Measurements from ENCODE around the gene NUP107. TPM values are rescaled to one million over a fixed set of nuclear protein-coding genes. Genes with fewer than 3 reads are reported as not detected.
A peak's percentile ranks its signal among the peaks of the same experiment; 100 is the strongest.

The NUP107 gene
- total and polyA plus RNA-seq, 2 donors (not counting 1 experiment from before 2014, with no cell fraction given), result 23.2 to 77.3 TPM

DNA sequence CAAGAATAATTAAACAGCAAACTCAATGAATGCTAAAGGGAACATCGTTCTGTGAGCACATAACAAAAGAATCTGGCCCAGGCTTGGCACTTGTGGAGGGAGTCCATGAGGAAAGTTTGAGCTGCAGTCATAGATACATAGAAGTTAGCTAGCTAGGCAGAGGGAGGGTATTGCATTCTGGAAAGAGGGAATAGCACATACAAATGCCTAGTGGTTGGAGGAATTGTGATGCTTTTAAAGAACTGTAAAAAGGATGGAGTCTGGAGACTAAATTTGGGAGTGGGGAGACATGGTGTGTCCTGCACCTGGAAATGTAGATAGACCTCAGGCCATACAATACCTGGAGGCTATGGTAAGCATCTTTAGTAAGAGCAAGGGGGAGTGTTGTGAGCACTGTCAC is 83.2 kb downstream of the NUP107 start:
- no peaks in the 10 kb centered on the region for H3K9me3 ChIP-seq (ENCODE audit: control extremely low read depth in 1 of 3, control insufficient read depth in 2 of 3, insufficient read depth in 1 of 3, low read length in 2 of 3)
- H3K79me2 ChIP-seq (ENCODE audit: control insufficient read depth, insufficient read depth, low read length), result no peaks in the 10 kb centered on the region
- Mint-ChIP-seq H3K27ac (peak overlapping the region; percentile 33), H3K4me3 (no peak overlapping the region), H3K9me3 (ENCODE audit: insufficient read depth) (no peaks in the 10 kb centered on the region), H3K27me3 (no peaks in the 10 kb centered on the region), H3K4me1 (peaks cover 21% of the 10 kb centered on the region)
- H3K27me3 ChIP-seq (replicated peaks in 1 of 4; ENCODE audit: control extremely low read depth in 1 of 4, control insufficient read depth in 3 of 4, insufficient read depth in 4 of 4, low read length in 3 of 4), result no peaks in the 10 kb centered on the region
- H3K4me3 ChIP-seq (ENCODE audit: control extremely low read depth in 1 of 5, extremely low read depth in 1 of 5, insufficient read depth in 1 of 5, low read depth in 2 of 5, low read length in 4 of 5), result no peak overlapping the region
- no peak overlapping the region for H3K4me2 ChIP-seq (replicated peaks; ENCODE audit: low read depth, low read length, poor library complexity, severe bottlenecking)
- H4K20me1 ChIP-seq (ENCODE audit: control insufficient read depth, insufficient read depth, low read length, poor library complexity, severe bottlenecking), result no peaks in the 10 kb centered on the region
- ATAC-seq (ENCODE audit: low read depth) (no peak), DNase-seq (no peak)
- ChIA-PET CTCF (no interaction called here), POLR2A (no interaction called here)
- H3K27ac ChIP-seq (ENCODE audit: low read length in 2 of 2), result no peak overlapping the region
- peaks cover 0 to 3% of the 10 kb centered on the region in 2 experiments for H3K36me3 ChIP-seq (replicated peaks in 1 of 2; ENCODE audit: control extremely low read depth in 1 of 2, control insufficient read depth in 1 of 2, extremely low read depth in 1 of 2, insufficient read depth in 2 of 2, low read length in 1 of 2)
- no peak overlapping the region for H3K9ac ChIP-seq (ENCODE audit: low read length)
- intact Hi-C loops (cut with micrococcal nuclease), result no loop called here
- 100% methylated on average over 1 of the region's 1 CpG for WGBS (ENCODE audit: insufficient coverage)
- TF ChIP-seq EZH2 (IDR thresholded peaks at IDR 0.05; ENCODE audit: borderline replicate concordance, insufficient read depth, low read depth, low read length, poor library complexity, severe bottlenecking) (no peak), CTCF (IDR thresholded peaks at IDR 0.05) (no peak)
- no peak overlapping the region for H2AFZ ChIP-seq (ENCODE audit: insufficient read depth, low read depth, low read length, poor library complexity, severe bottlenecking)
- peaks cover 19 to 20% of the 10 kb centered on the region in 2 donors for H3K4me1 ChIP-seq (ENCODE audit: control insufficient read depth in 2 of 2, insufficient read depth in 2 of 2, low read length in 2 of 2)

DNA sequence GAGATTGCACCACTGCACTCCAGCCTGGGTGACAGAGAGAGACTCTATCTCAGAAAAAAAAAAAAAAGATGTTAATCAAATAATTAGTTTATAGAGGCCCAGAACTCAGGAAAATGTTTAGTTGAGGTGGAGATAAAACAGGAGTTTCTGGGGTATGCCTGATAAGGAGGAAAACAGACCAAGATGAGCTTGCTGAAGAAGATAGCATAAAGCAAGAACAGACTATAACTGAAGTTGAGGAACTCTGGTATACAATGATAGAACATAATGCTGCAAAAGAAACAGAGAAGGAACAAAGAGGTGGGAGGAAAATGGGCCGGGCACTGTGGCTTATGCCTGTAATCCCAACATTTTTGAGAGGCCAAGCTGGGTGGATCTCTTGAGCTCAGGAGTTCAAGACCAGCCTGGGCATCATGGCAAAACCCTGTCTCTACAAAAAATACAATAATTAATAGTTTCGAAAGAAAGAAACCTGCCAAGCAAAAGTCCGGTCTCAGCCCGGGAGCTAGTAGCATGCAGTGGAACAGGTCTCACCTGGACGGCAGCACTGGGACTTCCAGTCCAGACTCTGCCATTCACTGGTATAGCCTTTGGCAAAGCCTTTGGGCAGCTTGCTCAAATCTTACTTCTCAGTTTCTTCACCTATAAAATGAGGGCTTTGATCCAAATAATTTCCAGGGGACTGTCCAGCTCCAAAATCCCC is 84.6 kb downstream of the NUP107 start:
- Histone ChIP-seq H3K9me3 (ENCODE audit: control extremely low read depth in 1 of 3, control insufficient read depth in 2 of 3, insufficient read depth in 1 of 3, low read length in 2 of 3) (no peaks in the 10 kb centered on the region), H3K4me1 (ENCODE audit: control insufficient read depth in 2 of 2, insufficient read depth in 2 of 2, low read length in 2 of 2) (peaks cover 19 to 20% of the 10 kb centered on the region in 2 donors), H3K27ac (ENCODE audit: low read length in 2 of 2) (peak overlapping the region in 1 of 2 donors; percentile 59), H3K4me2 (replicated peaks; ENCODE audit: low read depth, low read length, poor library complexity, severe bottlenecking) (no peak overlapping the region), H3K9ac (ENCODE audit: low read length) (no peak overlapping the region), H4K20me1 (ENCODE audit: control insufficient read depth, insufficient read depth, low read length, poor library complexity, severe bottlenecking) (no peaks in the 10 kb centered on the region), H3K27me3 (replicated peaks in 1 of 4; ENCODE audit: control extremely low read depth in 1 of 4, control insufficient read depth in 3 of 4, insufficient read depth in 4 of 4, low read length in 3 of 4) (no peaks in the 10 kb centered on the region), H3K79me2 (ENCODE audit: control insufficient read depth, insufficient read depth, low read length) (no peaks in the 10 kb centered on the region), H3K4me3 (ENCODE audit: control extremely low read depth in 1 of 5, extremely low read depth in 1 of 5, insufficient read depth in 1 of 5, low read depth in 2 of 5, low read length in 4 of 5) (no peak overlapping the region), H2AFZ (ENCODE audit: insufficient read depth, low read depth, low read length, poor library complexity, severe bottlenecking) (no peak overlapping the region), H3K36me3 (replicated peaks in 1 of 2; ENCODE audit: control extremely low read depth in 1 of 2, control insufficient read depth in 1 of 2, extremely low read depth in 1 of 2, insufficient read depth in 2 of 2, low read length in 1 of 2) (peaks cover 0 to 3% of the 10 kb centered on the region in 2 experiments)
- WGBS (ENCODE audit: insufficient coverage), result 93% methylated on average over 5 of the region's 5 CpGs
- no peak for ATAC-seq (ENCODE audit: low read depth)
- Mint-ChIP-seq H3K27me3 (no peaks in the 10 kb centered on the region), H3K4me3 (no peak overlapping the region), H3K4me1 (peaks cover 21% of the 10 kb centered on the region), H3K9me3 (ENCODE audit: insufficient read depth) (no peaks in the 10 kb centered on the region), H3K27ac (peak overlapping the region; percentile 76)
- ChIA-PET CTCF (interaction anchor here (1.0 kb wide), 1 partner anchor 9 kb away, joined by 3 read pairs; no protein-coding TSS in a partner anchor), POLR2A (interaction anchor here (0.7 kb wide), 3 partner anchors 25 to 122 kb away, joined by 3 to 4 read pairs (median 3); no protein-coding TSS in a partner anchor)
- DNase-seq, result no peak
- TF ChIP-seq CTCF (IDR thresholded peaks at IDR 0.05), result no peak
- TF ChIP-seq EZH2 (IDR thresholded peaks at IDR 0.05; ENCODE audit: borderline replicate concordance, insufficient read depth, low read depth, low read length, poor library complexity, severe bottlenecking), result no peak
- intact Hi-C loops (cut with micrococcal nuclease), result no loop called here
